NCI-H526 (cell line): ENCODE results near the gene RABGAP1L.
"Not testable (repeated sequence)": the region's sequence is repeated elsewhere in the genome, so short reads cannot be mapped to it uniquely, and the experiment has no call there.

Source experiments
- DNase-seq, 2 experiments: peaks; one replicate each; lab custom pipeline; 2025; lab: John Stamatoyannopoulos, UW

The RABGAP1L gene

GRCh38 chr1:174289644-174290310 lies 130.5 kb downstream of the RABGAP1L start:
- DNase-seq = no peak

DNA sequence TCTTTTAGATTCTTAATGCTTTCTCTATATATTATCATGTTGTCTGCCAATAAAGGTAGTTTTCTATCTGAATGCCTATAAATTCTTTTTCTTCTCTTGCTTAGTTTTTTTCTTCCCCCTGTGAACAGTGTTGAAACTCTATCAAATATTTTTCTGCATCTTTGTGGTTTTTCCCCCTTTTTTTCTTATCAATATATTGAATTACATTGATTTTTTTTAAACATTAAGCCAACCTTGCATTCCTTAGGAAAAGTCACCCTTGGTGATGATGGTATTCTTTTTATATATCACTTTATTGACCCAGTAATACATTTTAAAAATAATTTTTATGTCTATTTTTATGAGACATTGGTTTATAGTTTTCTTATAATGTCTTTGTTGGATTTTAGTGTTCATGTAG lies 131.7 kb downstream of the RABGAP1L start:
- DNase-seq = no peak

GRCh38 chr1:174296309-174296708 lies 137.0 kb downstream of the RABGAP1L start:
- DNase-seq = no peak

DNA sequence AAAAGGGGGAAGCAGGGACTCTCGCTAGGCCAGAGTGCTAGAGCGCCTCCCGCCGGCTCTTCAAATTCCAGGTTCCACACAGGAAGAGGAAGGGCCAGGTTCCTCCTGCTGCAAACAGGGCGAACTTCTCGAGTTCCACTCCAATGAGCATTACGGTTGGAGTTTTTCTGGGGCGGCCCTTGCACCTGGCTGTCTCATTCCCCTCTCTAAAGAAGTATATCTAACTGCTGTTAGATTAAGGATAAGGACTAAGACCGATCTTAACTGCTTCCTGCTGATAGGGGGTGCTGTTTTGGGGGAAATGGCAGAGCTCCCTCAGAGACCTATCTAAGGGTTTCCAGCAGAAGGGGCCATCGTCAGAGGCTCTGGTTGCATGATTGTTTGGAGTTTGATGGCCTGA lies 138.0 kb downstream of the RABGAP1L start:
- no peak for DNase-seq

DNA sequence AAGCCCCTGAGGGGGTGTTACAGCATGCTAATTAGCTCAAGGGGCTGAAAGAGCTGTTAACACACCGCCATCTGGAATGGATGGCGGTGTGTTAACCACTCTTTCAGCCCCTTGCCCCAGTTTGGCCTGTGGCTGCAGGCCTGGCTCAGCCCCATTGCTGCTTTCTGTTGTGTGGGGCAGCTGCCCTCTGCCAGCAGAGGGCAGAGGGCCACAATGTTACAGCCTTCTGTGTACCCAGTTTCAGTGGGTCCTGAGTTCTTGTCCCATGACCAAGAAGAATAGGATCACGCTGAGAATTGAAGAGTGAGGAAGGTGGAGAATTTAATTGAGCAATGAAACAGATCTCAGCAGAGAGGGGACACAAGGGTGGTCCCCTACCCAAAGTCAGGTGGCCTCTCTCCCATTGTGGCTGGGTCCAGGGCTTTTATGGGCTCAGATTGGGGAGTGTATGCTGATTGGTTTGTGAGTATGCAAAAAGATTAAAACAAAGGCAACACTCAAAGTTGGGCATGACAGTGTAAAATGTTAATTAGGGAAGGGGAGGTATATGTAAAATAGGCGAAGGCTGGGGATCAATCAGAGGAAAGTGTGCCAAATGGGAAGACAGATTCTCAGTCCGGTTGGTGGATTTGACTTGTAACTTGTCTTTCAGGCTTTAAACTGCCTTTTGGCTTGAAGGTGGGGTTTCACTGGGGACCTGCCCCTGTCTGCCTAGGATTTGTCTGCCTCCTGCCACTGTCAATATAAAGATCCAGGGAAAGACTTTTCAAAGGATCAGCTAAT lies 142.2 kb downstream of the RABGAP1L start:
- DNase-seq = no peak

DNA sequence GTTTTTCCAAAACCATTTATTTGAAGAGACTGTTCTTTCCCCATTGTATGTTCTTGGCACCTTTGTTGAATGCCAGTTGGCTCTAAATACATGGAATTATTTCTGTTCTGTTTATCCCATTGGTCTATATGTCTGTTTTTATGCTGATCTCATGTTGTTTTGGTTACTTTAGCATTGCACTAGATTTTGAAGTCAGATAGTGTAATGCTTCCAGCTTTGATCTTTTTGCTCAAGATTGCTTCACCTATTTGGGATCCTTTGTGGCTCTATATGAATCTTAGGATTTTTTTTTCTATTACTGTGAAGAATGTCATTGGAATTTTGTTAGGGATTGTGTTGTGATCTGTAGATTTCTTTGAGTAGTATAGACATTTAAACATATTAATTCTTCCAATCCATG lies 149.3 kb downstream of the RABGAP1L start:
- no peak for DNase-seq

- no peak for DNase-seq
Observed at GRCh38 chr1:174309490-174309889, 150.2 kb downstream of the RABGAP1L start.

- DNase-seq = no peak
Observed at GRCh38 chr1:174314433-174314832, 155.1 kb downstream of the RABGAP1L start.

GRCh38 chr1:174315239-174315638 lies 155.9 kb downstream of the RABGAP1L start:
- DNase-seq = no peak

- DNase-seq = not testable (repeated sequence)
Observed at GRCh38 chr1:174320897-174321296, 161.6 kb downstream of the RABGAP1L start.

- DNase-seq = no peak
Observed at GRCh38 chr1:174322202-174322862, 163.0 kb downstream of the RABGAP1L start.

GRCh38 chr1:174324493-174324892 lies 165.2 kb downstream of the RABGAP1L start:
- no peak for DNase-seq

GRCh38 chr1:174324939-174325338 lies 165.6 kb downstream of the RABGAP1L start:
- no peak for DNase-seq

- no peak for DNase-seq
Observed at GRCh38 chr1:174326278-174326677, 167.0 kb downstream of the RABGAP1L start.

DNA sequence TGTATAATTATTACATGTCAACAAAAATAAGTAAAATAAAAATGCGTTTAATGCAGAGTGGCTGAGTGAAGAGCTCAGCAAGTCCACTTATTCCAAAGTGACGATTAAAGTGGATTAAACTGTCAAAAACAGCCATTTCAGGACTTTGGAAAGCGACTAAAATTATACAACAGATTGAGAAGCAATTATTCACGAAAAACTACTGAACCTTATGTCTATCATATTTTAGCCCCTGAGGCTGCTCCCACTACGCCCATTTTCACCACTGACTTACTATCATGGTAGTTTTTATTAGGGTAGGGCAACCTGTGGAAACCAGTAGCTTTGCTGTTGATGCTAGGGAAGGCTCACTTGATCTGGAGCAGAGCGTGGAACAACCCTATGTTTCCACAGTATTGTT lies 174.1 kb downstream of the RABGAP1L start:
- DNase-seq = no peak

- DNase-seq = no peak
Observed at GRCh38 chr1:174337000-174337681, 177.8 kb downstream of the RABGAP1L start.

DNA sequence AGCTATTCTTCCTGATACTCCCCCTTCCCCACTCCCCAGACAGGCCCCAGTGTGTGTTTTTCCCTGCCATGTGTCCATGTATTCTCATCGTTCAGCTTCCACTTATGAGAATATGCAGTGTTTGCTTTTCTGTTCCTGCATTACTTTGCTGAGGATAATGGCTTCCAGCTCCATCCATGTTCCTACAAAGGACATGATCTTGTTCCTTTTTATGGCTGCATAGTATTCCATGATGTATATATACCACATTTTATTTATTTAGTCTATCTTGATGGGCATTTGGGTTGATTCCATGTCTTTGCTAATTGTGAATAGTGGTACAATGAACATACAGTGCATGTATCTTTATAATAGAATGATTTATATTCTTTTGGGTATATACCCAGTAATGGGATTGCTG lies 181.1 kb downstream of the RABGAP1L start:
- not testable (repeated sequence) for DNase-seq

- DNase-seq = no peak
Observed at GRCh38 chr1:174344162-174344561, 184.8 kb downstream of the RABGAP1L start.

GRCh38 chr1:174352117-174352516 lies 192.8 kb downstream of the RABGAP1L start:
- no peak for DNase-seq

GRCh38 chr1:174352883-174353608 lies 193.7 kb downstream of the RABGAP1L start:
- no peak for DNase-seq

- no peak for DNase-seq
Observed at GRCh38 chr1:174358344-174358743, 199.0 kb downstream of the RABGAP1L start.
